ENCODE results near the gene PAX5.

PAX5 gene

DNA sequence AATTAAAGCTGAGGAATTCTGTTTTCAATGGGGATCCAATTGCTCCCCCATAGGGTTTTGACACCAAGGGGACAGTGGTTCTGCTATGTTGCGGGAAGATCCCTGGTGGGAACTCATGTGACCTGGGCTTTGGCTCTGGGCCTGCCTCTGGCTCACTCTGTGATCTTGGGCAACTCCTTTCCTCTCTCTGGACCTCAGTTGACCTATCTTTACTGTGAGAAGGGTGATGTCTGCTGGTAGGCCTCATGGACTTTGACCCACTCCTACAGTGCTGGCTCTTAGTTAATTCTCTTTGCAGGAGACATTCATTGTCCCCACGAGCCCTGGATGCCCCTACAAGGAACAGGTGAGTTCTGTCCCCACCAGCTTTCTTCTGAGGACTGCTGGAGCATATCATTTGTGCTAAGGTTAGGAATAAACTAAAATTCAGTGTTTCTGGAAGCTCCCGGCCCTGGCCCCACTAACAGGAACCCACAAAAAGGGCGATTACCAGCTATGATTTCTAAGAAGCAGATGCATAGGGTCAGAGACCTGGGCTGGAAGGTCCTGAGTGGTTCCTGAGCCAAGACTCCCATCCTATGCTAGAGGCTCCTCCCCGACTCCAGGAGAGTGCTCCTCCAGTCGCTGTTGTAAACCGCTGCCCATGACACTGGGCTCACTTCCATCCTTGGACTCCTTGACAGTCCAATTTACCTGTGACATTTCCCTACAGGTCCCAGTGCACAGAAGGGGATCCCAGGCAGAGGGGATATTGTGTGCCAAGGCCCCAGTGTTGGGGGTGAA, 218.3 kb downstream of the PAX5 start:
- no peaks in the 10 kb centered on the region for H3K79me2 ChIP-seq (ENCODE audit: control insufficient read depth, low read length)
- no peak overlapping the region for H3K27ac ChIP-seq (ENCODE audit: low read depth, low read length)
- H3K4me3 ChIP-seq (ENCODE audit: low read length): no peak overlapping the region
- TF ChIP-seq EZH2phosphoT487 (IDR thresholded peaks at IDR 0.05; ENCODE audit: borderline replicate concordance, low read length): no peak
- no peak for TF ChIP-seq CTCF (IDR thresholded peaks at IDR 0.05; ENCODE audit: low read depth, low read length, poor library complexity, severe bottlenecking)
- no peaks in the 10 kb centered on the region for H3K9me2 ChIP-seq (replicated peaks; ENCODE audit: control insufficient read depth, low read length)
- peaks cover 26% of the 10 kb centered on the region for H3K27me3 ChIP-seq (ENCODE audit: control insufficient read depth, low read length)
- H3K4me2 ChIP-seq (ENCODE audit: low read length): no peak overlapping the region
- no peaks in the 10 kb centered on the region for H3F3A ChIP-seq (ENCODE audit: control insufficient read depth, insufficient read depth)
- H3K9me3 ChIP-seq (ENCODE audit: control insufficient read depth, insufficient read depth, low read length): no peaks in the 10 kb centered on the region
- H3K36me3 ChIP-seq (ENCODE audit: control insufficient read depth, low read length): no peaks in the 10 kb centered on the region
- H4K20me1 ChIP-seq (ENCODE audit: control insufficient read depth, insufficient read depth, low read depth, low read length): no peaks in the 10 kb centered on the region
- H3K4me1 ChIP-seq (ENCODE audit: control insufficient read depth, low read length): no peaks in the 10 kb centered on the region

DNA sequence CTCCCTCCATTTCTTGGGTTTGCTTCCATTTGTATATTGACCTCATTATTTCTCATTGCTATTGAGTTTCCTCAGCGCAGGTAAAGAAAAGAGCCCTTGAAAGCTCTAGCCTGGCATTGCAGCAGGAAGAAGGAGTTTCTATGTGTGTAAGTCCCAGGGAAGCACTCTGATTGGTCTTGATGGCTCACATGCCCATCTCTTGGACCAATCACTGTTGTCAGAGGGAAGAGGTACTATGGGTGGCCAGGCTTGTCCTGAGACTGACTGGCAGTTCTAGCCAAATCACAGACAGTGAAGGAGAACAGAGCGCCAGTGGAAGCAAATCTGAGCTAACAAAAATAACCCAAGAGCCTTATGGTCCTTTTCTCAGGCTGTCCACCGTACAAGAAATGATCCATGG, 219.0 kb downstream of the PAX5 start:
- H3K4me2 ChIP-seq (ENCODE audit: low read length): no peak overlapping the region
- no peaks in the 10 kb centered on the region for H3K36me3 ChIP-seq (ENCODE audit: control insufficient read depth, low read length)
- H3K9me2 ChIP-seq (replicated peaks; ENCODE audit: control insufficient read depth, low read length): no peaks in the 10 kb centered on the region
- no peak overlapping the region for H3K27ac ChIP-seq (ENCODE audit: low read depth, low read length)
- no peaks in the 10 kb centered on the region for H3K79me2 ChIP-seq (ENCODE audit: control insufficient read depth, low read length)
- no peaks in the 10 kb centered on the region for H3F3A ChIP-seq (ENCODE audit: control insufficient read depth, insufficient read depth)
- peaks cover 26% of the 10 kb centered on the region for H3K27me3 ChIP-seq (ENCODE audit: control insufficient read depth, low read length)
- no peaks in the 10 kb centered on the region for H3K4me1 ChIP-seq (ENCODE audit: control insufficient read depth, low read length)
- TF ChIP-seq EZH2phosphoT487 (IDR thresholded peaks at IDR 0.05; ENCODE audit: borderline replicate concordance, low read length) (no peak), CTCF (IDR thresholded peaks at IDR 0.05; ENCODE audit: low read depth, low read length, poor library complexity, severe bottlenecking) (no peak)
- H4K20me1 ChIP-seq (ENCODE audit: control insufficient read depth, insufficient read depth, low read depth, low read length): no peaks in the 10 kb centered on the region
- no peak overlapping the region for H3K4me3 ChIP-seq (ENCODE audit: low read length)
- no peaks in the 10 kb centered on the region for H3K9me3 ChIP-seq (ENCODE audit: control insufficient read depth, insufficient read depth, low read length)

DNA sequence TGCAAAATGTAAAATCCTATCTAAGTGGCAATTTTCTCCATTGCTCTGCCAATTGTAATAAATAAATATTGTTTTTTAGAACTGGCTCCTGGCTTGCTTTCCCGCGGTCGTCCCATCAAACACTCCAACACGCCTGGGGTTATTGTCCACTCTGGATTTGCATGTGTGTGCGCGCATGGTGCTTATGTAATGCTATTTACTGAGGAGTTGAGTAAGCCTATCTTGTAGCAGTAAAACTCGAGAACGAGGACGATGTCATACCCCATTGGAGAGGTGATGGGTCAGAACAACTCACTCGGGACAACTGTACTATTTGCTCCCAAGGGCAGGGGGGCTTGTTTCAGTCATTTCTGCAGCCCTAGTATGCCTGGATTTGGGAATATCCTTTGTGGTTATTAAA, 220.9 kb downstream of the PAX5 start:
- Histone ChIP-seq H3K27ac (ENCODE audit: low read depth, low read length) (no peak overlapping the region), H3K79me2 (ENCODE audit: control insufficient read depth, low read length) (no peaks in the 10 kb centered on the region), H3F3A (ENCODE audit: control insufficient read depth, insufficient read depth) (no peaks in the 10 kb centered on the region), H3K4me2 (ENCODE audit: low read length) (no peak overlapping the region), H3K4me3 (ENCODE audit: low read length) (no peak overlapping the region), H3K9me3 (ENCODE audit: control insufficient read depth, insufficient read depth, low read length) (no peaks in the 10 kb centered on the region), H3K4me1 (ENCODE audit: control insufficient read depth, low read length) (peaks cover 3% of the 10 kb centered on the region; the same call in 1 of the 2 replicates), H4K20me1 (ENCODE audit: control insufficient read depth, insufficient read depth, low read depth, low read length) (no peaks in the 10 kb centered on the region), H3K27me3 (ENCODE audit: control insufficient read depth, low read length) (peaks cover 21% of the 10 kb centered on the region), H3K9me2 (replicated peaks; ENCODE audit: control insufficient read depth, low read length) (no peaks in the 10 kb centered on the region), H3K36me3 (ENCODE audit: control insufficient read depth, low read length) (no peaks in the 10 kb centered on the region)
- no peak for TF ChIP-seq EZH2phosphoT487 (IDR thresholded peaks at IDR 0.05; ENCODE audit: borderline replicate concordance, low read length)
- no peak for TF ChIP-seq CTCF (IDR thresholded peaks at IDR 0.05; ENCODE audit: low read depth, low read length, poor library complexity, severe bottlenecking)

All from DOHH2 (cell line).